Astrocyte (in vitro differentiated cells and primary cell): Measurements from ENCODE around the gene NCAPD3. TPM values are rescaled to one million over a fixed set of nuclear protein-coding genes. Genes with fewer than 3 reads are reported as not detected.

Experiments
- DNase-seq: peaks from one replicate; pipeline ENCODE4 v3.0.0-alpha.2; 2010; ENCODE audit warnings: low read depth
- FAIRE-seq: peaks from 2 replicates; lab custom pipeline; 2011; peaks lifted over from hg19 to GRCh38; lab: Jason Lieb, UNC
- H2AFZ ChIP-seq: 2 replicates; pipeline ENCODE4 v1.6.0; 2012; ENCODE audit warnings: low read depth, low read length, inconsistent platforms
- H3K27ac ChIP-seq: 2 replicates; pipeline ENCODE4 v1.5.1; 2011; ENCODE audit warnings: low read depth, low read length, inconsistent platforms
- H3K27me3 ChIP-seq: 2 replicates; pipeline ENCODE4 v1.6.0; 2011; ENCODE audit warnings: low read length, inconsistent platforms; ENCODE audit not compliant: insufficient read depth
- H3K36me3 ChIP-seq: 2 replicates; pipeline ENCODE4 v1.5.1; 2011; ENCODE audit warnings: low read length, inconsistent platforms; ENCODE audit not compliant: insufficient read depth
- H3K4me1 ChIP-seq: 2 replicates; pipeline ENCODE4 v1.5.1; 2011; ENCODE audit warnings: low read length, inconsistent platforms; ENCODE audit not compliant: insufficient read depth
- H3K4me2 ChIP-seq: 2 replicates; pipeline ENCODE4 v1.6.0; 2012; ENCODE audit warnings: low read length, inconsistent platforms
- H3K4me3 ChIP-seq: 2 replicates; pipeline ENCODE4 v1.5.1; 2011; ENCODE audit warnings: low read depth, mild to moderate bottlenecking, low read length, inconsistent platforms; ENCODE audit not compliant: insufficient read depth
- H3K79me2 ChIP-seq: 2 replicates; pipeline ENCODE4 v1.6.0; 2012; ENCODE audit warnings: mild to moderate bottlenecking, low read length, inconsistent platforms; ENCODE audit not compliant: insufficient read depth
- H3K9ac ChIP-seq: 2 replicates; pipeline ENCODE4 v1.6.0; 2012; ENCODE audit warnings: mild to moderate bottlenecking, low read length, inconsistent platforms
- H3K9me3 ChIP-seq: 2 replicates; pipeline ENCODE4 v1.5.1; 2012; ENCODE audit warnings: low read depth, mild to moderate bottlenecking, low read length, inconsistent platforms; ENCODE audit not compliant: insufficient read depth
- H4K20me1 ChIP-seq: 2 replicates; pipeline ENCODE4 v1.6.0; 2012; ENCODE audit warnings: low read length, inconsistent platforms; ENCODE audit not compliant: insufficient read depth
- H3K27ac Mint-ChIP-seq: one replicate; pipeline ENCODE4 v1.8.0; 2021; ENCODE audit warnings: mild to moderate bottlenecking, mixed read lengths; ENCODE audit not compliant: unreplicated experiment
- H3K27me3 Mint-ChIP-seq: one replicate; pipeline ENCODE4 v1.8.0; 2021; ENCODE audit warnings: low read depth, mixed read lengths; ENCODE audit not compliant: unreplicated experiment
- H3K36me3 Mint-ChIP-seq: one replicate; pipeline ENCODE4 v1.8.0; 2021; ENCODE audit warnings: low read depth, mixed read lengths; ENCODE audit not compliant: unreplicated experiment
- H3K4me1 Mint-ChIP-seq: one replicate; pipeline ENCODE4 v1.8.0; 2021; ENCODE audit warnings: low read depth, mixed read lengths; ENCODE audit not compliant: unreplicated experiment
- H3K4me3 Mint-ChIP-seq: one replicate; pipeline ENCODE4 v1.8.0; 2021; ENCODE audit warnings: mild to moderate bottlenecking, moderate library complexity, mixed read lengths; ENCODE audit not compliant: unreplicated experiment
- H3K9me3 Mint-ChIP-seq: one replicate; pipeline ENCODE4 v1.8.0; 2021; ENCODE audit warnings: mild to moderate bottlenecking, mixed read lengths; ENCODE audit not compliant: unreplicated experiment
- EZH2 ChIP-seq: IDR thresholded peaks from 2 replicates; pipeline ENCODE4 v1.6.1; 2012; ENCODE audit warnings: mild to moderate bottlenecking, low read length, inconsistent platforms; ENCODE audit not compliant: insufficient read depth
- total RNA-seq: library from RNA; stranded (reverse); gene quantifications from 2 replicates; pipeline ENCODE4 v1.2.1, GENCODE V29; 2021
- TF ChIP-seq, protein P1 (sequence below): IDR thresholded peaks from 2 replicates; pipeline ENCODE4 v1.5.1; 2011; ENCODE audit warnings: low read depth, mild to moderate bottlenecking, inconsistent platforms, low read length, moderate library complexity; ENCODE audit not compliant: insufficient read depth

The NCAPD3 gene
- total RNA-seq, 1 donor from 2014 or later, result 18.5 TPM

DNA sequence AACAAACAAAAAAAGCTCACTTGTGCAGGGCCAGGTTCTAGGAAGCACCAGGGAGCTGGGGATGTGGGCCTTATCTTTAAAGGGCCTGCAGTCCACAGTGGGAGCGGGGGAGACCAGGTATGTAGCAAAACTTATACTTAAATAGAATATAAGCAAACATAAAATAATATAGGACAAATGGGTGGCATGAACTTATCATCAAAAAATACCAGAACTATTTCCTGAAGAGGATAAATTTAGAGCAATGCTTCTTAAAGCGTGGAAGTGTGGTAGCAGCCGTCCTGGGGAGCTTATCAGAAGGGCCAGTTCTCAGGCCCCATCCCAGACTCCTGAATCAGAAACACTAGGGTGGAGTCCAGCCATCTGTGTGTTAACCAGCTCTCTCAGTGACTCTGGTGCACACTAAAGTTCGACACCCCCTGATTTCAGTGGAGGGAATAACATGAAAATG lies 10.0 kb upstream of the NCAPD3 start:
- H3K4me1 ChIP-seq, result peaks cover 2% of the 10 kb centered on the region
- no peak overlapping the region for H3K4me2 ChIP-seq
- H3K36me3 ChIP-seq, result peaks cover 4% of the 10 kb centered on the region
- no peak overlapping the region for H3K27ac ChIP-seq
- FAIRE-seq (no peak), DNase-seq (no peak)
- H3K4me3 ChIP-seq, result no peak overlapping the region
- Mint-ChIP-seq H3K4me3 (no peak overlapping the region), H3K36me3 (peaks cover 5% of the 10 kb centered on the region), H3K27me3 (no peaks in the 10 kb centered on the region), H3K9me3 (no peaks in the 10 kb centered on the region), H3K27ac (no peak overlapping the region), H3K4me1 (peaks cover 29% of the 10 kb centered on the region)
- no peak overlapping the region for H3K9ac ChIP-seq
- H4K20me1 ChIP-seq, result peaks cover 61% of the 10 kb centered on the region
- H3K27me3 ChIP-seq, result no peaks in the 10 kb centered on the region
- H2AFZ ChIP-seq, result no peak overlapping the region
- TF ChIP-seq EZH2, result no peak
- TF ChIP-seq, protein P1, sequence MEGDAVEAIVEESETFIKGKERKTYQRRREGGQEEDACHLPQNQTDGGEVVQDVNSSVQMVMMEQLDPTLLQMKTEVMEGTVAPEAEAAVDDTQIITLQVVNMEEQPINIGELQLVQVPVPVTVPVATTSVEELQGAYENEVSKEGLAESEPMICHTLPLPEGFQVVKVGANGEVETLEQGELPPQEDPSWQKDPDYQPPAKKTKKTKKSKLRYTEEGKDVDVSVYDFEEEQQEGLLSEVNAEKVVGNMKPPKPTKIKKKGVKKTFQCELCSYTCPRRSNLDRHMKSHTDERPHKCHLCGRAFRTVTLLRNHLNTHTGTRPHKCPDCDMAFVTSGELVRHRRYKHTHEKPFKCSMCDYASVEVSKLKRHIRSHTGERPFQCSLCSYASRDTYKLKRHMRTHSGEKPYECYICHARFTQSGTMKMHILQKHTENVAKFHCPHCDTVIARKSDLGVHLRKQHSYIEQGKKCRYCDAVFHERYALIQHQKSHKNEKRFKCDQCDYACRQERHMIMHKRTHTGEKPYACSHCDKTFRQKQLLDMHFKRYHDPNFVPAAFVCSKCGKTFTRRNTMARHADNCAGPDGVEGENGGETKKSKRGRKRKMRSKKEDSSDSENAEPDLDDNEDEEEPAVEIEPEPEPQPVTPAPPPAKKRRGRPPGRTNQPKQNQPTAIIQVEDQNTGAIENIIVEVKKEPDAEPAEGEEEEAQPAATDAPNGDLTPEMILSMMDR, result no peak
- peaks cover 50% of the 10 kb centered on the region for H3K79me2 ChIP-seq
- H3K9me3 ChIP-seq, result no peaks in the 10 kb centered on the region

DNA sequence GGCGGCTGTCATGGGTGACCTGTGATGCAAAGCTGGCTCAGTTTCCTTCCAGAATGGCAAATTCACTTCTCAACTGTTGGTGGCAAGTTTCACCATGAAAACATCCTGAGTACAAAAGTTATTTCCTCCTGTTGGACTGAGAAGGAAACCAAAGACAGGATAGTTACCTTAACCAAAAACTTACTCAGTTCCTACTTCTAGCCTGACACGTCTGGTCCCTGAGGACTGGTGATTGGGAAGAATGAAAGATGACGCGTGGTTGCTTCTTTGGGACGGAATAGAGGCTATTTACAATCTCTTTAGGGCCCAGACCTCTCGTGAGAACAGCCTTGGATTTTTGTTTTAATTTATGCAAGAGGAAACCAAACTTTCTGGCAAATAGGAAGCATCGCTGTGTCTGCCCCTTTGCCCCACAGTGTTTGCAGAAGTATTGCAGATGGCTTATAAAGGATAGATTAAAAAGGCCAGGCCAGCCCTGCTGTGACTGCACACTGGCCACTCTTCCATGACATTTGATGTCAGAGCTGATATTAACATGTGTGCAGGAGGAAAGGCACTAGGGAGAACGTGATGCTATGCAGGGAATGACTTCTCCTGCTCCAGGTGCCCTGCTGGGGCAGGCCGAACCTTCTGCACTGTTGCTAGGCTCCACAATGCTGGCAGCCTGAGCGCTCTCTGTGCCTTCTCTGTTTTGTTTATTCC lies 8.3 kb upstream of the NCAPD3 start:
- no peaks in the 10 kb centered on the region for H3K27me3 ChIP-seq
- FAIRE-seq, result no peak

More for the DNA sequence above, 8.3 kb upstream of the NCAPD3 start:
- Histone ChIP-seq H3K4me3 (no peak overlapping the region), H3K9me3 (no peaks in the 10 kb centered on the region), H3K27ac (no peak overlapping the region), H3K36me3 (peaks cover 8% of the 10 kb centered on the region), H3K79me2 (peaks cover 65% of the 10 kb centered on the region), H3K9ac (no peak overlapping the region), H2AFZ (no peak overlapping the region), H3K4me1 (peaks cover 4% of the 10 kb centered on the region), H4K20me1 (peaks cover 74% of the 10 kb centered on the region), H3K4me2 (no peak overlapping the region)
- peaks cover 5% of the 10 kb centered on the region for H3K36me3 Mint-ChIP-seq
- TF ChIP-seq, protein P1, result no peak
- TF ChIP-seq EZH2, result no peak
- no peak overlapping the region for H3K27ac Mint-ChIP-seq
- H3K9me3 Mint-ChIP-seq, result no peaks in the 10 kb centered on the region
- no peak overlapping the region for H3K4me3 Mint-ChIP-seq
- H3K27me3 Mint-ChIP-seq, result no peaks in the 10 kb centered on the region
- peaks cover 22% of the 10 kb centered on the region for H3K4me1 Mint-ChIP-seq
- no peak for DNase-seq
